Lower leg skin (tissue), 3 donors: ENCODE data around the gene INSYN2B.

Experiments used
- POLR2A ChIP-seq, 2 donors: fragments of 450-650 bp; IDR thresholded peaks; one replicate each; pipeline ENCODE4 v1.6.1; 2016 to 2017; ENCODE audit warnings: antibody characterized with exemption in 2 of 2, mild to moderate bottlenecking in 1 of 2, moderate library complexity in 1 of 2
- TF ChIP-seq, protein P1 (sequence below), 3 donors: fragments of 450-650 bp; IDR thresholded peaks; one replicate each; pipeline ENCODE4 v1.5.1; 2016; ENCODE audit warnings: antibody characterized with exemption in 3 of 3, mild to moderate bottlenecking in 3 of 3, moderate library complexity in 2 of 3

DNA sequence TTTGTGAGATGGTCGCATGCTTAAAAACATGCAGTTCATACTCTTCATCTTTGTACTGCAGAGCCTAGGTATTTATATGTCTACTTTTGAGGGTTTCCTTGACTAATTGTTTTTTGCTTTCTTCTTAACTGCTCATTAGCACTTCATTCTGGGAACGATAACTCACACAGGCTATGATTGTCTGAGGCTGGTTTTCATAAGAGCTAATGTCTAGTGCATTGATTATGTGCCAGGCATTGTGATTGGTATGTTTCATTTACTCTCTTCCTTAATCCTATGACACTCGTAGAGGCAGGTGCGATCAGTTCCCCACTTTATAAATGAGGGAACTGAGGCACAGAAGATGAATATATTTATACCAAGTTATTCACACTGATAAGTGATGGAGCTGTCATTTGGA lies 93.6 kb downstream of the INSYN2B start:
- TF ChIP-seq, protein P1, sequence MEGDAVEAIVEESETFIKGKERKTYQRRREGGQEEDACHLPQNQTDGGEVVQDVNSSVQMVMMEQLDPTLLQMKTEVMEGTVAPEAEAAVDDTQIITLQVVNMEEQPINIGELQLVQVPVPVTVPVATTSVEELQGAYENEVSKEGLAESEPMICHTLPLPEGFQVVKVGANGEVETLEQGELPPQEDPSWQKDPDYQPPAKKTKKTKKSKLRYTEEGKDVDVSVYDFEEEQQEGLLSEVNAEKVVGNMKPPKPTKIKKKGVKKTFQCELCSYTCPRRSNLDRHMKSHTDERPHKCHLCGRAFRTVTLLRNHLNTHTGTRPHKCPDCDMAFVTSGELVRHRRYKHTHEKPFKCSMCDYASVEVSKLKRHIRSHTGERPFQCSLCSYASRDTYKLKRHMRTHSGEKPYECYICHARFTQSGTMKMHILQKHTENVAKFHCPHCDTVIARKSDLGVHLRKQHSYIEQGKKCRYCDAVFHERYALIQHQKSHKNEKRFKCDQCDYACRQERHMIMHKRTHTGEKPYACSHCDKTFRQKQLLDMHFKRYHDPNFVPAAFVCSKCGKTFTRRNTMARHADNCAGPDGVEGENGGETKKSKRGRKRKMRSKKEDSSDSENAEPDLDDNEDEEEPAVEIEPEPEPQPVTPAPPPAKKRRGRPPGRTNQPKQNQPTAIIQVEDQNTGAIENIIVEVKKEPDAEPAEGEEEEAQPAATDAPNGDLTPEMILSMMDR (IDR thresholded peaks at IDR 0.05) = no peak
- no peak for TF ChIP-seq POLR2A (IDR thresholded peaks at IDR 0.05)
